H1 (cell line): ENCODE data around the gene ACRBP. TPM values are rescaled to one million over a fixed set of nuclear protein-coding genes. Genes with fewer than 3 reads are reported as not detected.

Source experiments
- CTCF ChIA-PET: fragments of 300-600 bp; sonication (Branson Sonifier 250); formaldehyde crosslinking; loops from one replicate; lab custom pipeline; 2021; ENCODE audit not compliant: partially characterized antibody; lab: Charles Lee
- POLR2A ChIA-PET: fragments of 300-600 bp; sonication (Branson Sonifier 250); formaldehyde crosslinking; loops from one replicate; lab custom pipeline; 2021; ENCODE audit warnings: inconsistent platforms; ENCODE audit not compliant: partially characterized antibody; lab: Charles Lee
- DNase-seq, 2 experiments: peaks; one replicate each; pipeline versions ENCODE4 v3.0.0 to v3.0.0-alpha.2; 2010 to 2022; ENCODE audit warnings: low spot score in 2 of 2, low read depth in 1 of 2, mixed read lengths in 1 of 2
- FAIRE-seq: peaks from 2 replicates; lab custom pipeline; 2011; peaks lifted over from hg19 to GRCh38; lab: Jason Lieb, UNC
- H2AFZ ChIP-seq: 2 replicates; pipeline ENCODE4 v1.8.1; 2012; ENCODE audit warnings: low read length, inconsistent platforms
- H2AK5ac ChIP-seq: 2 replicates; pipeline ENCODE4 v1.6.1; 2013; ENCODE audit warnings: low read depth, low read length
- H2BK120ac ChIP-seq: replicated peaks from 2 replicates; pipeline ENCODE3; 2013; ENCODE audit warnings: low read depth, low read length, inconsistent platforms
- H2BK12ac ChIP-seq: 2 replicates; pipeline ENCODE4 v1.6.1; 2013; ENCODE audit warnings: low read depth, low read length
- H2BK15ac ChIP-seq: 2 replicates; pipeline ENCODE4 v1.6.1; 2013; ENCODE audit warnings: low read length
- H2BK20ac ChIP-seq: 2 replicates; pipeline ENCODE4 v1.6.1; 2013; ENCODE audit warnings: low read length
- H2BK5ac ChIP-seq: 2 replicates; pipeline ENCODE4 v1.6.1; 2013; ENCODE audit warnings: low read depth, low read length
- H3K14ac ChIP-seq: 2 replicates; pipeline ENCODE4 v1.6.1; 2013; ENCODE audit warnings: inconsistent platforms; ENCODE audit not compliant: insufficient read length
- H3K18ac ChIP-seq: 2 replicates; pipeline ENCODE4 v1.6.1; 2013; ENCODE audit warnings: low read length; ENCODE audit errors: extremely low read depth
- H3K23ac ChIP-seq: 2 replicates; pipeline ENCODE4 v1.6.1; 2013; ENCODE audit warnings: inconsistent platforms; ENCODE audit not compliant: insufficient read length
- H3K23me2 ChIP-seq: 2 replicates; pipeline ENCODE4 v1.6.1; 2013; ENCODE audit warnings: low read depth, low read length
- H3K27ac ChIP-seq: 2 replicates; pipeline ENCODE4 v1.6.1; 2011; ENCODE audit warnings: low read depth, low read length, inconsistent platforms
- H3K27me3 ChIP-seq, 4 experiments: replicated peaks in 1 of 4; 1 replicate in 1 of 4; 2 replicates in 3 of 4; pipeline versions ENCODE4 v1.6.1 to v1.8.1; 2011 to 2013; ENCODE audit warnings: low read length in 3 of 4, mild to moderate bottlenecking in 3 of 4, inconsistent platforms in 2 of 4, mixed read lengths in 2 of 4, moderate library complexity in 1 of 4; ENCODE audit not compliant: control insufficient read depth in 3 of 4, insufficient read depth in 3 of 4; ENCODE audit errors: extremely low read depth in 1 of 4
- H3K36me3 ChIP-seq, 4 experiments: 2 replicates each; pipeline versions ENCODE4 v1.6.1 to v1.8.1; 2011 to 2013; ENCODE audit warnings: mild to moderate bottlenecking in 4 of 4, low read length in 3 of 4, moderate library complexity in 2 of 4, control low read depth in 1 of 4, inconsistent platforms in 1 of 4; ENCODE audit not compliant: insufficient read depth in 4 of 4, control insufficient read depth in 2 of 4
- H3K4ac ChIP-seq: replicated peaks from 2 replicates; pipeline ENCODE3; 2013; ENCODE audit warnings: low read length, low read depth, mixed read lengths, inconsistent platforms; ENCODE audit not compliant: insufficient read length
- H3K4me1 ChIP-seq, 4 experiments: replicated peaks in 1 of 4; 1 replicate in 1 of 4; 2 replicates in 3 of 4; pipeline versions ENCODE4 v1.6.1 to v1.8.1; 2011 to 2013; ENCODE audit warnings: low read length in 3 of 4, inconsistent platforms in 2 of 4, mixed read lengths in 1 of 4; ENCODE audit not compliant: insufficient read depth in 4 of 4, control insufficient read depth in 3 of 4
- H3K4me2 ChIP-seq, 2 experiments: 2 replicates each; pipeline versions ENCODE4 v1.6.1 to v1.8.1; 2011 to 2013; ENCODE audit warnings: low read depth in 2 of 2, low read length in 2 of 2, control low read depth in 1 of 2, inconsistent platforms in 1 of 2, mild to moderate bottlenecking in 1 of 2; ENCODE audit not compliant: insufficient read depth in 1 of 2
- H3K4me3 ChIP-seq, 4 experiments: fragments of 200-600, 300-600 bp in 1 of 4; sonication (generic), shearing (Covaris generic), sonication (Bioruptor Twin) in 1 of 4; 2 replicates each; pipeline versions ENCODE4 v1.5.1 to v1.8.1; 2011 to 2016; ENCODE audit warnings: low read length in 4 of 4, low read depth in 3 of 4, control low read depth in 2 of 4, inconsistent platforms in 2 of 4, mild to moderate bottlenecking in 2 of 4, mixed read lengths in 1 of 4, moderate library complexity in 1 of 4; ENCODE audit not compliant: insufficient read depth in 2 of 4; ENCODE audit errors: extremely low read depth in 1 of 4
- H3K56ac ChIP-seq: replicated peaks from 2 replicates; pipeline ENCODE3; 2013; ENCODE audit warnings: low read depth, mild to moderate bottlenecking, mixed read lengths, low read length, inconsistent platforms; ENCODE audit not compliant: insufficient read length
- H3K79me1 ChIP-seq: 2 replicates; pipeline ENCODE4 v1.6.1; 2013; ENCODE audit warnings: low read depth, low read length, control low read depth
- H3K79me2 ChIP-seq, 2 experiments: 2 replicates each; pipeline versions ENCODE4 v1.6.1 to v1.8.1; 2012 to 2013; ENCODE audit warnings: low read length in 2 of 2, mild to moderate bottlenecking in 2 of 2, inconsistent platforms in 1 of 2; ENCODE audit not compliant: insufficient read depth in 2 of 2, control insufficient read depth in 1 of 2
- H3K9ac ChIP-seq, 4 experiments: replicated peaks in 1 of 4; 1 replicate in 1 of 4; 2 replicates in 3 of 4; pipeline versions ENCODE4 v1.6.1 to v1.8.1; 2011 to 2013; ENCODE audit warnings: low read depth in 3 of 4, low read length in 3 of 4, control low read depth in 2 of 4, mild to moderate bottlenecking in 2 of 4, moderate library complexity in 2 of 4, inconsistent platforms in 1 of 4; ENCODE audit errors: extremely low read depth in 1 of 4
- H3K9me3 ChIP-seq, 2 experiments: 2 replicates each; pipeline versions ENCODE4 v1.6.1 to v1.8.1; 2012 to 2013; ENCODE audit warnings: mild to moderate bottlenecking in 2 of 2, moderate library complexity in 2 of 2, control low read depth in 1 of 2, inconsistent platforms in 1 of 2, low read depth in 1 of 2, low read length in 1 of 2, mixed read lengths in 1 of 2; ENCODE audit not compliant: insufficient read depth in 2 of 2
- H4K20me1 ChIP-seq, 2 experiments: replicated peaks in 1 of 2; 2 replicates each; pipeline versions ENCODE3 to v1.8.1; 2011 to 2013; ENCODE audit warnings: inconsistent platforms in 2 of 2, low read length in 2 of 2, mild to moderate bottlenecking in 1 of 2; ENCODE audit not compliant: insufficient read depth in 2 of 2, control insufficient read depth in 1 of 2
- H4K5ac ChIP-seq: 2 replicates; pipeline ENCODE4 v1.6.1; 2013; ENCODE audit warnings: low read length, low read depth, mixed read lengths, inconsistent platforms; ENCODE audit not compliant: insufficient read length
- H4K8ac ChIP-seq: 2 replicates; pipeline ENCODE4 v1.8.0; 2013; ENCODE audit warnings: mild to moderate bottlenecking, moderate library complexity, low read length, inconsistent platforms; ENCODE audit not compliant: insufficient read depth; ENCODE audit errors: extremely low read depth
- H4K91ac ChIP-seq: replicated peaks from 2 replicates; pipeline ENCODE3; 2013; ENCODE audit warnings: low read length, mixed read lengths, inconsistent platforms; ENCODE audit not compliant: insufficient read length
- CTBP2 ChIP-seq: IDR thresholded peaks from 2 replicates; pipeline ENCODE4 v1.7.0; 2011; ENCODE audit warnings: borderline replicate concordance, mild to moderate bottlenecking, moderate library complexity, mixed read lengths, low read length; ENCODE audit not compliant: insufficient read depth, insufficient read length
- GTF2F1 ChIP-seq: IDR thresholded peaks from 2 replicates; pipeline ENCODE4 v1.6.1; 2012; ENCODE audit warnings: low read depth, low read length, improper control_type of control experiment, borderline replicate concordance
- NRF1 ChIP-seq: IDR thresholded peaks from 2 replicates; pipeline ENCODE4 v1.6.1; 2011; ENCODE audit warnings: mild to moderate bottlenecking, low read depth, low read length, improper control_type of control experiment
- POLR2A ChIP-seq, 2 experiments: IDR thresholded peaks; 1 replicate in 1 of 2; 2 replicates in 1 of 2; pipeline ENCODE4 v1.6.1; 2011; ENCODE audit warnings: low read depth in 2 of 2, low read length in 2 of 2, mild to moderate bottlenecking in 2 of 2; ENCODE audit errors: control extremely low read depth in 1 of 2
- RAD21 ChIP-seq, 2 experiments: IDR thresholded peaks in 1 of 2; conservative IDR thresholded peaks in 1 of 2; 2 replicates each; pipeline ENCODE4 v1.6.1; 2011; ENCODE audit warnings: low read depth in 2 of 2, low read length in 2 of 2, improper control_type of control experiment in 1 of 2, inconsistent platforms in 1 of 2, mild to moderate bottlenecking in 1 of 2, moderate library complexity in 1 of 2
- TAF7 ChIP-seq: optimal IDR thresholded peaks from 2 replicates; pipeline ENCODE3; 2011; ENCODE audit warnings: low read depth, mild to moderate bottlenecking, inconsistent platforms, low read length, moderate library complexity, borderline replicate concordance
- WGBS, 2 experiments: shearing (Covaris generic) in 1 of 2; methylation state at CpG; one replicate each; pipeline versions ENCODE4 v1.1.6 to v1.1.7; 2013 to 2015; ENCODE audit warnings: low lambda C conversion rate in 2 of 2, mixed read lengths in 2 of 2, inconsistent platforms in 1 of 2, low coverage in 1 of 2, missing lambda C conversion rate in 1 of 2; ENCODE audit not compliant: insufficient replicate concordance in 2 of 2, insufficient coverage in 1 of 2, insufficient read length in 1 of 2; ENCODE audit errors: extremely low coverage in 1 of 2, missing lambda C conversion rate in 1 of 2; 5-methylcytosine and 5-hydroxymethylcytosine counted together
- polyA plus RNA-seq, 7 experiments: library from polyadenylated mRNA; depleted of rRNA in 3 of 7; stranded (reverse) in 5 of 7; unstranded in 2 of 7; fragments of >200 nt in 5 of 7; fragments of 200-250 nt in 2 of 7; gene quantifications; 1 replicate in 5 of 7; 2 replicates in 1 of 7; 4 replicates in 1 of 7; pipeline versions ENCODE4 v1.2.1 to v1.2.3, GENCODE V29; 2011 to 2013; ENCODE audit warnings: missing spikeins in 2 of 7, mixed read lengths in 2 of 7
- total RNA-seq: library from RNA; stranded (reverse); fragmentation: NEBNext Ultra II Directional; extraction: Animal tissue kit (Norgen Biotek cat#: 25700); gene quantifications from 2 replicates; pipeline ENCODE4 v1.2.1, GENCODE V29; 2021

The ACRBP gene
- total and polyA plus RNA-seq, 2 of the 8 experiments (the other 6 are each of a cell fraction or from before 2014, with no cell fraction given): 0.80 to 5.2 TPM

- Histone ChIP-seq H3K79me1 (no peaks in the 10 kb centered on the region), H3K9me3 (no peaks in the 10 kb centered on the region), H4K91ac (no peak overlapping the region), H3K56ac (no peak overlapping the region), H3K9ac (no peak overlapping the region), H2BK5ac (no peak overlapping the region), H4K5ac (no peak overlapping the region), H2AFZ (no peak overlapping the region), H3K4me2 (no peak overlapping the region), H3K79me2 (no peaks in the 10 kb centered on the region), H3K14ac (no peak overlapping the region), H2BK20ac (no peak overlapping the region), H3K4ac (no peak overlapping the region), H3K4me1 (peaks cover 0 to 8% (median 2%) of the 10 kb centered on the region in 4 experiments; a peak in 4 of 7 replicates), H2AK5ac (no peak overlapping the region), H3K36me3 (no peaks in the 10 kb centered on the region), H3K18ac (no peak overlapping the region), H3K23me2 (no peaks in the 10 kb centered on the region), H3K27ac (no peak overlapping the region), H3K4me3 (no peak overlapping the region), H4K8ac (no peak overlapping the region), H2BK15ac (no peak overlapping the region), H2BK12ac (0 out of 2 replicates have a peak overlapping the region, but pooled peaks have one; percentile 75), H3K27me3 (no peaks in the 10 kb centered on the region), H2BK120ac (no peak overlapping the region), H4K20me1 (no peaks in the 10 kb centered on the region), H3K23ac (no peak overlapping the region)
- ChIA-PET POLR2A (interaction anchor here (1.0 to 2.5 kb wide), 7 partner anchors 9 to 96 kb away, joined by 3 to 18 read pairs (median 5); partner anchors contain the start of gene ACRBP), CTCF (interaction anchor here (1.0 to 7.9 kb wide), 7 partner anchors 10 to 195 kb away, joined by 3 to 65 read pairs (median 4); no protein-coding TSS in a partner anchor)
- DNase-seq: no peak
- no peak for TF ChIP-seq RAD21 (IDR thresholded peaks at IDR 0.05 in 1 of 2, conservative IDR thresholded peaks at IDR 0.05 in 1 of 2; ENCODE audit: low read depth in 2 of 2, low read length in 2 of 2)
- no peak for TF ChIP-seq TAF7
- no peak for TF ChIP-seq NRF1
- TF ChIP-seq POLR2A (IDR thresholded peaks at IDR 0.05; ENCODE audit: control extremely low read depth in 1 of 2, low read depth in 2 of 2, low read length in 2 of 2): no peak
- no peak for TF ChIP-seq GTF2F1
- TF ChIP-seq CTBP2: no peak
- no peak for FAIRE-seq
- WGBS, 2 experiments: 86% methylated on average over 5 of the region's 5 CpGs; no CpG with 5 or more reads in 1 of the 2 experiments
Measured at GRCh38 chr12:6630736-6631135, 16.5 kb downstream of the ACRBP start.
